HEK293 (cell line): Measurements from ENCODE around the gene PPFIA1.

Source experiments
- AEBP2 ChIP-seq: fragments of 450-650 bp; formaldehyde crosslinking; IDR thresholded peaks from 2 replicates; pipeline ENCODE4 v1.5.1; 2016; ENCODE audit warnings: missing biosample characterization, missing genetic modification characterization, borderline replicate concordance
- CTCF ChIP-seq: fragments of 450-650 bp; formaldehyde crosslinking; IDR thresholded peaks from 2 replicates; pipeline ENCODE4 v1.5.1; 2016; ENCODE audit warnings: missing biosample characterization, missing genetic modification characterization
- REST ChIP-seq: fragments of 450-650 bp; formaldehyde crosslinking; IDR thresholded peaks from 2 replicates; pipeline ENCODE4 v1.5.1; 2016; ENCODE audit warnings: missing biosample characterization, missing genetic modification characterization
- SP2 ChIP-seq: fragments of 450-650 bp; formaldehyde crosslinking; IDR thresholded peaks from 2 replicates; pipeline ENCODE4 v1.5.1; 2016; ENCODE audit warnings: missing biosample characterization, missing genetic modification characterization
- YY1 ChIP-seq: fragments of 450-650 bp; formaldehyde crosslinking; IDR thresholded peaks from 2 replicates; pipeline ENCODE4 v1.5.1; 2018; ENCODE audit warnings: missing biosample characterization, missing genetic modification characterization
- ZBTB44 ChIP-seq: fragments of 450-650 bp; IDR thresholded peaks from 2 replicates; pipeline ENCODE4 v1.5.1; 2018; ENCODE audit warnings: missing biosample characterization, mild to moderate bottlenecking, missing genetic modification characterization
- ZEB2 ChIP-seq: fragments of 450-650 bp; formaldehyde crosslinking; IDR thresholded peaks from 2 replicates; pipeline ENCODE4 v1.5.1; 2016; ENCODE audit warnings: missing biosample characterization, missing genetic modification characterization
- ZNF132 ChIP-seq: fragments of 450-650 bp; formaldehyde crosslinking; IDR thresholded peaks from 2 replicates; pipeline ENCODE4 v1.5.1; 2017; ENCODE audit warnings: missing biosample characterization, missing genetic modification characterization, borderline replicate concordance
- ZNF140 ChIP-seq: fragments of 450-650 bp; formaldehyde crosslinking; IDR thresholded peaks from 2 replicates; pipeline ENCODE4 v1.5.1; 2016; ENCODE audit warnings: missing biosample characterization, missing genetic modification characterization
- ZNF202 ChIP-seq: fragments of 450-650 bp; formaldehyde crosslinking; IDR thresholded peaks from 2 replicates; pipeline ENCODE4 v1.5.1; 2016; ENCODE audit warnings: missing biosample characterization, missing genetic modification characterization, borderline replicate concordance
- ZNF837 ChIP-seq: fragments of 450-650 bp; formaldehyde crosslinking; IDR thresholded peaks from 2 replicates; pipeline ENCODE4 v1.5.1; 2016; ENCODE audit warnings: missing biosample characterization, missing genetic modification characterization

GRCh38 chr11:70429724-70430521 is 159.4 kb downstream of the PPFIA1 start:
- TF ChIP-seq ZBTB44 (tag by site-specific recombination) (no peak), CTCF (tag by site-specific recombination) (no peak), SP2 (no peak), ZNF140 (tag by site-specific recombination) (no peak), AEBP2 (tag by site-specific recombination) (no peak), ZNF202 (tag by site-specific recombination) (no peak), YY1 (no peak), ZEB2 (no peak), ZNF837 (no peak), ZNF132 (tag by site-specific recombination) (no peak), REST (tag by site-specific recombination) (no peak)
